Caco-2 (cell line): ENCODE measurements around the gene DOCK9. TPM values are rescaled to one million over a fixed set of nuclear protein-coding genes. Genes with fewer than 3 reads are reported as not detected.

Source experiments
- BruUV-seq: library from RNA; stranded (reverse); fragments of 400-500 nt; replicated peaks from 2 replicates; lab custom pipeline; 2021; lab: Mats Ljungman, UMichigan
- CTCF ChIA-PET: fragments of 300-600 bp; sonication (Branson Sonifier 250); formaldehyde crosslinking; loops from one replicate; lab custom pipeline; 2022; ENCODE audit warnings: antibody characterized with exemption; lab: Charles Lee
- POLR2A ChIA-PET: fragments of 300-600 bp; sonication (Branson Sonifier 250); formaldehyde crosslinking; loops from one replicate; lab custom pipeline; 2022; ENCODE audit warnings: antibody characterized with exemption; lab: Charles Lee
- DNase-seq, 2 experiments: peaks; one replicate each; pipeline versions ENCODE4 v3.0.0 to v3.0.0-alpha.2; 2020 to 2022
- H3K27me3 ChIP-seq: replicated peaks from 2 replicates; pipeline ENCODE4 v1.6.0; 2011; ENCODE audit warnings: low read length; ENCODE audit not compliant: control insufficient read depth, insufficient read depth
- H3K36me3 ChIP-seq: 2 replicates; pipeline ENCODE4 v1.5.1; 2011; ENCODE audit warnings: low read length; ENCODE audit not compliant: control insufficient read depth, insufficient read depth
- H3K4me1 ChIP-seq: fragments of 250-450 bp; sonication (Bioruptor Pico); 2 replicates; pipeline ENCODE4 v1.5.1; 2020; ENCODE audit warnings: mild to moderate bottlenecking
- H3K4me3 ChIP-seq: 2 replicates; pipeline ENCODE4 v1.5.1; 2011; ENCODE audit warnings: low read depth, mild to moderate bottlenecking, control low read depth, low read length
- H3K9me3 ChIP-seq: fragments of 250-450 bp; sonication (Bioruptor Pico); 2 replicates; pipeline ENCODE4 v1.5.1; 2020; ENCODE audit warnings: mild to moderate bottlenecking, moderate library complexity
- H3K27ac Mint-ChIP-seq: one replicate; pipeline ENCODE4 v1.8.0; 2022; ENCODE audit warnings: mixed read lengths; ENCODE audit not compliant: unreplicated experiment
- H3K27me3 Mint-ChIP-seq: one replicate; pipeline ENCODE4 v1.8.0; 2022; ENCODE audit warnings: mixed read lengths; ENCODE audit not compliant: insufficient read depth, unreplicated experiment
- H3K36me3 Mint-ChIP-seq: one replicate; pipeline ENCODE4 v1.8.0; 2022; ENCODE audit warnings: mild to moderate bottlenecking, mixed read lengths; ENCODE audit not compliant: insufficient read depth, unreplicated experiment
- H3K4me1 Mint-ChIP-seq: one replicate; pipeline ENCODE4 v1.8.0; 2022; ENCODE audit warnings: low read depth, mixed read lengths; ENCODE audit not compliant: unreplicated experiment
- H3K4me3 Mint-ChIP-seq: one replicate; pipeline ENCODE4 v1.8.0; 2022; ENCODE audit warnings: mild to moderate bottlenecking, moderate library complexity, mixed read lengths; ENCODE audit not compliant: unreplicated experiment
- H3K9me3 Mint-ChIP-seq: one replicate; pipeline ENCODE4 v1.8.0; 2022; ENCODE audit warnings: mixed read lengths; ENCODE audit not compliant: unreplicated experiment
- intact Hi-C: fragments of 100-400 bp; cut with micrococcal nuclease; formaldehyde crosslinking; loops from one replicate; pipeline ENCODE4 v1.10.0; 2022; ENCODE audit not compliant: unreplicated experiment
- total RNA-seq: library from RNA; stranded (reverse); gene quantifications from 2 replicates; pipeline ENCODE4 v1.2.3, GENCODE V29; 2022
- TF ChIP-seq, protein P1 (sequence below), 2 experiments: fragments of 200-600 bp in 1 of 2; IDR thresholded peaks; 1 replicate in 1 of 2; 2 replicates in 1 of 2; pipeline versions ENCODE4 v1.5.1 to v1.8.0; 2011 to 2022; ENCODE audit warnings: antibody characterized with exemption in 1 of 2, control low read depth in 1 of 2, inconsistent platforms in 1 of 2, low read depth in 1 of 2, low read length in 1 of 2, mild to moderate bottlenecking in 1 of 2, moderate library complexity in 1 of 2; ENCODE audit not compliant: insufficient read depth in 1 of 2, severe bottlenecking in 1 of 2, unreplicated experiment in 1 of 2

The DOCK9 gene
- total RNA-seq, 1 experiment from 2014 or later = 260 TPM

DNA sequence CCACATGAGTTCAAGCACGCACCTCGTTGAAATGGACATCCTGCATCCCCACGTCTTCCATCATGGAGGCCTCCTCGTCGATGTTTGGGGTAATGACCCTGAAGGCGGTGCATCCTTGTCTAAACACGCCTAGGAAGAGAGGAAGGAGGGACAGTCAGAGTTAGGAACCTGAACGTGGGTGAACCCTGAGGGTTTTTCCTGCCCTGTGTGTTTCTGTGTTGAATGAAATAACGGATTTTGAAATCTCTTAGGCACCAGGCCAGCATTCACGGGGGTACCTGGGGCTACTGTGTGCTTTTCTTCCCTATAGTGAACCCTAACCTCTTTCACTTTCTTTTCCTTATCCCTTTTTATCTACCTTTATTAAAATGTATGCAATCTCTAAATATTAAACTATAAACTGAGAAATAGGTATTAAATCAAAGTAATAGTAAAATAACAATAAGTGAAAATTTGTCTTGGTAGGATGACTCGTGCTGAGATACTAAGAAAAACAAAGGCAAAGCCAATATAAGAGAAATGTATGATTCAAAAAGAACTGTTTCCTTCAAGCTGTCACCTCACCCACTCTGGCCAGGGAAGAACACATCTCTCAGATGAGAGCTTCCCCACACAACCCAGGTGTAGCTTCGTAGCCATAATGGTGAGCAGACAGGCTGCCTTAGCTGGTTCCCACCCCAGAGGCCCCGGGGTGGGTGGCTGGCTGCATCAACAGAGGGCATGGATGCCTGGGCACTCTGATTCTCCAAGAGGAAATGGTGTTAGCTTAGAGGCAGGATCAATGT lies 153.3 kb downstream of the DOCK9 start:
- intact Hi-C loops = no loop called here
- no peaks in the 10 kb centered on the region for H3K27me3 Mint-ChIP-seq
- H3K9me3 Mint-ChIP-seq = no peaks in the 10 kb centered on the region
- peaks cover 68% of the 10 kb centered on the region for H3K36me3 Mint-ChIP-seq
- peaks cover 17% of the 10 kb centered on the region for H3K4me1 Mint-ChIP-seq
- BruUV-seq = no TSS peak
- CTCF ChIA-PET = no interaction called here
- no peak overlapping the region for H3K4me3 Mint-ChIP-seq
- no peak overlapping the region for H3K27ac Mint-ChIP-seq
- TF ChIP-seq, protein P1, sequence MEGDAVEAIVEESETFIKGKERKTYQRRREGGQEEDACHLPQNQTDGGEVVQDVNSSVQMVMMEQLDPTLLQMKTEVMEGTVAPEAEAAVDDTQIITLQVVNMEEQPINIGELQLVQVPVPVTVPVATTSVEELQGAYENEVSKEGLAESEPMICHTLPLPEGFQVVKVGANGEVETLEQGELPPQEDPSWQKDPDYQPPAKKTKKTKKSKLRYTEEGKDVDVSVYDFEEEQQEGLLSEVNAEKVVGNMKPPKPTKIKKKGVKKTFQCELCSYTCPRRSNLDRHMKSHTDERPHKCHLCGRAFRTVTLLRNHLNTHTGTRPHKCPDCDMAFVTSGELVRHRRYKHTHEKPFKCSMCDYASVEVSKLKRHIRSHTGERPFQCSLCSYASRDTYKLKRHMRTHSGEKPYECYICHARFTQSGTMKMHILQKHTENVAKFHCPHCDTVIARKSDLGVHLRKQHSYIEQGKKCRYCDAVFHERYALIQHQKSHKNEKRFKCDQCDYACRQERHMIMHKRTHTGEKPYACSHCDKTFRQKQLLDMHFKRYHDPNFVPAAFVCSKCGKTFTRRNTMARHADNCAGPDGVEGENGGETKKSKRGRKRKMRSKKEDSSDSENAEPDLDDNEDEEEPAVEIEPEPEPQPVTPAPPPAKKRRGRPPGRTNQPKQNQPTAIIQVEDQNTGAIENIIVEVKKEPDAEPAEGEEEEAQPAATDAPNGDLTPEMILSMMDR (IDR thresholded peaks at IDR 0.05; ENCODE audit: insufficient read depth in 1 of 2, low read depth in 1 of 2, low read length in 1 of 2, severe bottlenecking in 1 of 2, unreplicated experiment in 1 of 2) = no peak
- Histone ChIP-seq H3K4me1 (peaks cover 31% of the 10 kb centered on the region), H3K4me3 (no peak overlapping the region), H3K27me3 (no peaks in the 10 kb centered on the region), H3K9me3 (no peaks in the 10 kb centered on the region), H3K36me3 (no peaks in the 10 kb centered on the region)
- no peak for DNase-seq
- POLR2A ChIA-PET = interaction anchor here (0.6 kb wide), 1 partner anchor 159 kb away, joined by 3 read pairs; no protein-coding TSS in a partner anchor

DNA sequence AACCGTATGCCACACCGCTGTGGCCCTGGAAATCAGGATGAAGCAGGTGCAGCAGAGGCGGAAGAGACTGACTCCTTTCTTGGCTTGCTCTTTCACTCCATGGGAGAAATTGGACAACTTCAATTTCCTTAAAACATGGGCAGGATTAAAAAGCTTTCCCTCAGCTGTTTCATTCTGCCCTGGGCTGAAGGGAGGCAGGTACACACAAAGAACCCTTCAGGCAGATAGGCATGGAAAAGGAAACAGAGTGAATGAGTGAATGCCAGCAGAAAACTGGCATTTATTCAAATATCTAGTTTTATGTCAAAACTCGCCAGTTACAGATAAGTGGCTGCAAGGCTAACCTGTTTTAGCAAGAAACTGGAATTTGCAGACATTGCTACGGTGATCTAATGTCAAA lies 154.4 kb downstream of the DOCK9 start:
- no peak overlapping the region for H3K27ac Mint-ChIP-seq

DNA sequence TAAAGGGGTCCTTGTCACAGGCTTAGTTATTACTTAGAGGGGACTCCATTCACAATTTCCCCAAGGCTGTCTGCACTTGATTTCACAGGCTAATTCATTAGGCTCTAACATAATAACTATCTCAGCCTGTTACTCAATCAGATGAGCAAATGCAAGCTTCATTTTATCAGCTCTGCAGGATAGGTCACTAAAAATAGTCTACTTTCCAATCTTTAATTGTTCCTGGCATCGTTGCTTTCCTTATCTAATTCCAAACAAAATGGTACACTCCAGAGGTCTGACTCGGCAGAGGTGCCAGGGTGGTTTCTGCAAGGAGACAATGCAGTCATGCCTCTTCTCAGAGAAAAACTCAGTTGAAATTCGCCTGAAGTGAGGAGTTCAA lies 155.6 kb downstream of the DOCK9 start:
- H3K36me3 ChIP-seq = no peaks in the 10 kb centered on the region

More for the DNA sequence above, 154.4 kb downstream of the DOCK9 start:
- no peak overlapping the region for H3K4me3 ChIP-seq
- H3K27me3 ChIP-seq = no peaks in the 10 kb centered on the region
- intact Hi-C loops = loop anchor here (2.0 kb wide), 2 partner anchors 19 to 71 kb away; partner anchors contain the start of gene SLC15A1
- H3K36me3 Mint-ChIP-seq = peaks cover 64% of the 10 kb centered on the region
- peaks cover 17% of the 10 kb centered on the region for H3K4me1 Mint-ChIP-seq
- BruUV-seq = no TSS peak
- POLR2A ChIA-PET = no interaction called here
- H3K27me3 Mint-ChIP-seq = no peaks in the 10 kb centered on the region
- peaks cover 31% of the 10 kb centered on the region for H3K4me1 ChIP-seq
- no peak for DNase-seq
- CTCF ChIA-PET = no interaction called here
- no peaks in the 10 kb centered on the region for H3K36me3 ChIP-seq
- no peaks in the 10 kb centered on the region for H3K9me3 Mint-ChIP-seq
- TF ChIP-seq, protein P1 (IDR thresholded peaks at IDR 0.05; ENCODE audit: insufficient read depth in 1 of 2, low read depth in 1 of 2, low read length in 1 of 2, severe bottlenecking in 1 of 2, unreplicated experiment in 1 of 2) = no peak
- no peaks in the 10 kb centered on the region for H3K9me3 ChIP-seq
- no peak overlapping the region for H3K4me3 Mint-ChIP-seq

More for the DNA sequence above, 155.6 kb downstream of the DOCK9 start:
- H3K36me3 Mint-ChIP-seq = peaks cover 53% of the 10 kb centered on the region
- Histone ChIP-seq H3K4me3 (no peak overlapping the region), H3K4me1 (peaks cover 31% of the 10 kb centered on the region), H3K27me3 (no peaks in the 10 kb centered on the region), H3K9me3 (no peaks in the 10 kb centered on the region)
- H3K4me3 Mint-ChIP-seq = peak overlapping the region; percentile 32
- POLR2A ChIA-PET = no interaction called here
- H3K4me1 Mint-ChIP-seq = peaks cover 17% of the 10 kb centered on the region
- H3K27ac Mint-ChIP-seq = peak overlapping the region; percentile 10
- no TSS peak for BruUV-seq
- H3K9me3 Mint-ChIP-seq = no peaks in the 10 kb centered on the region
- intact Hi-C loops = loop anchor here (1.0 to 2.0 kb wide), 3 partner anchors 21 to 69 kb away; partner anchors contain the start of gene SLC15A1
- TF ChIP-seq, protein P1 (IDR thresholded peaks at IDR 0.05; ENCODE audit: insufficient read depth in 1 of 2, low read depth in 1 of 2, low read length in 1 of 2, severe bottlenecking in 1 of 2, unreplicated experiment in 1 of 2) = no peak
- H3K27me3 Mint-ChIP-seq = no peaks in the 10 kb centered on the region
- CTCF ChIA-PET = interaction anchor here (0.6 to 0.8 kb wide), 3 partner anchors 11 to 21 kb away, joined by 3 to 5 read pairs (median 3); no protein-coding TSS in a partner anchor
- DNase-seq = no peak
